ENCODE measurements around the gene PTPN18. TPM values are rescaled to one million over a fixed set of nuclear protein-coding genes. Genes with fewer than 3 reads are reported as not detected.

Gene PTPN18
- total RNA-seq, 2 experiments from 2014 or later, result 57.7 to 64.5 TPM

GRCh38 chr2:130335226-130335625 is 20.6 kb upstream of the PTPN18 start:
- H3K27me3 Mint-ChIP-seq, result peaks cover 17% of the 10 kb centered on the region
- peaks cover 6% of the 10 kb centered on the region for H3K4me1 Mint-ChIP-seq
- POLR2A ChIA-PET, result no interaction called here
- no peak overlapping the region for H3K27ac Mint-ChIP-seq
- H3K36me3 Mint-ChIP-seq, result peaks cover 15% of the 10 kb centered on the region
- H3K9me3 Mint-ChIP-seq, result no peaks in the 10 kb centered on the region
- H3K4me3 Mint-ChIP-seq, result no peak overlapping the region
- ATAC-seq (ENCODE audit: low read depth), result no peak
- DNase-seq, result no peak

GRCh38 chr2:130336150-130336876 is 19.5 kb upstream of the PTPN18 start:
- H3K27me3 Mint-ChIP-seq, result peaks cover 10% of the 10 kb centered on the region
- H3K27ac Mint-ChIP-seq, result no peak overlapping the region
- DNase-seq (no peak), ATAC-seq (ENCODE audit: low read depth) (no peak)
- H3K9me3 Mint-ChIP-seq, result no peaks in the 10 kb centered on the region
- POLR2A ChIA-PET, result no interaction called here
- peaks cover 17% of the 10 kb centered on the region for H3K36me3 Mint-ChIP-seq
- peaks cover 14% of the 10 kb centered on the region for H3K4me1 Mint-ChIP-seq
- no peak overlapping the region for H3K4me3 Mint-ChIP-seq

GRCh38 chr2:130336877-130337734 is 18.8 kb upstream of the PTPN18 start:
- peak overlapping the region; percentile 15 for H3K27ac Mint-ChIP-seq
- no peak for DNase-seq
- ATAC-seq (ENCODE audit: low read depth), result no peak

GRCh38 chr2:130337735-130338325 is 18.0 kb upstream of the PTPN18 start:
- peaks cover 12% of the 10 kb centered on the region for H3K4me1 Mint-ChIP-seq
- no peaks in the 10 kb centered on the region for H3K9me3 Mint-ChIP-seq
- H3K27ac Mint-ChIP-seq, result no peak overlapping the region
- DNase-seq (no peak), ATAC-seq (ENCODE audit: low read depth) (no peak)
- no peak overlapping the region for H3K4me3 Mint-ChIP-seq
- H3K27me3 Mint-ChIP-seq, result peaks cover 3% of the 10 kb centered on the region
- POLR2A ChIA-PET, result interaction anchor here (0.7 kb wide), 1 partner anchor 156 kb away, joined by 3 read pairs; the partner anchor contains the start of gene SMPD4
- peaks cover 20% of the 10 kb centered on the region for H3K36me3 Mint-ChIP-seq

More at GRCh38 chr2:130336877-130337734, 18.8 kb upstream of the PTPN18 start:
- POLR2A ChIA-PET, result no interaction called here
- H3K27me3 Mint-ChIP-seq, result peaks cover 7% of the 10 kb centered on the region
- H3K9me3 Mint-ChIP-seq, result no peaks in the 10 kb centered on the region
- peak overlapping the region; percentile 11 for H3K4me3 Mint-ChIP-seq
- H3K4me1 Mint-ChIP-seq, result peaks cover 16% of the 10 kb centered on the region
- peaks cover 18% of the 10 kb centered on the region for H3K36me3 Mint-ChIP-seq

GRCh38 chr2:130338793-130339345 is 17.0 kb upstream of the PTPN18 start:
- Mint-ChIP-seq H3K27me3 (peaks cover 3% of the 10 kb centered on the region), H3K4me3 (no peak overlapping the region), H3K4me1 (peaks cover 12% of the 10 kb centered on the region), H3K27ac (no peak overlapping the region), H3K36me3 (peaks cover 20% of the 10 kb centered on the region), H3K9me3 (no peaks in the 10 kb centered on the region)
- no peak for ATAC-seq (ENCODE audit: low read depth)
- DNase-seq, result no peak
- POLR2A ChIA-PET, result interaction anchor here (0.7 kb wide), 1 partner anchor 158 kb away, joined by 3 read pairs; the partner anchor contains the start of gene SMPD4

GRCh38 chr2:130339885-130340745 is 15.7 kb upstream of the PTPN18 start:
- peaks cover 22% of the 10 kb centered on the region for H3K36me3 Mint-ChIP-seq
- no peak for DNase-seq
- peaks cover 12% of the 10 kb centered on the region for H3K4me1 Mint-ChIP-seq
- POLR2A ChIA-PET, result interaction anchor here (3.6 to 3.9 kb wide), 2 partner anchors 30 to 159 kb away, joined by 38 to 42 read pairs; partner anchors contain the start of genes MZT2B and SMPD4
- no peak overlapping the region for H3K4me3 Mint-ChIP-seq
- ATAC-seq (ENCODE audit: low read depth), result no peak
- H3K27ac Mint-ChIP-seq, result no peak overlapping the region
- H3K9me3 Mint-ChIP-seq, result no peaks in the 10 kb centered on the region
- no peaks in the 10 kb centered on the region for H3K27me3 Mint-ChIP-seq

GRCh38 chr2:130341562-130342019 is 14.3 kb upstream of the PTPN18 start:
- peaks cover 12% of the 10 kb centered on the region for H3K4me1 Mint-ChIP-seq
- H3K27me3 Mint-ChIP-seq, result no peaks in the 10 kb centered on the region
- DNase-seq (no peak), ATAC-seq (ENCODE audit: low read depth) (no peak)
- POLR2A ChIA-PET, result interaction anchor here (0.5 to 3.9 kb wide), 11 partner anchors 14 to 700 kb away, joined by 3 to 42 read pairs (median 8); partner anchors contain the start of genes MZT2B, PTPN18 and SMPD4
- peak overlapping the region; percentile 98 for H3K27ac Mint-ChIP-seq
- H3K9me3 Mint-ChIP-seq, result no peaks in the 10 kb centered on the region
- peaks cover 30% of the 10 kb centered on the region for H3K36me3 Mint-ChIP-seq
- peak overlapping the region; percentile 99 for H3K4me3 Mint-ChIP-seq

GRCh38 chr2:130342020-130342532 is 13.8 kb upstream of the PTPN18 start:
- H3K4me1 Mint-ChIP-seq, result peaks cover 14% of the 10 kb centered on the region
- peak overlapping the region; percentile 99 for H3K4me3 Mint-ChIP-seq
- H3K36me3 Mint-ChIP-seq, result peaks cover 34% of the 10 kb centered on the region
- no peaks in the 10 kb centered on the region for H3K9me3 Mint-ChIP-seq
- ATAC-seq (ENCODE audit: low read depth), result peak; percentile 71
- H3K27ac Mint-ChIP-seq, result peak overlapping the region; percentile 98
- POLR2A ChIA-PET, result interaction anchor here (1.0 to 3.9 kb wide), 12 partner anchors 9 to 699 kb away, joined by 3 to 42 read pairs (median 10); partner anchors contain the start of genes MZT2B, PTPN18 and SMPD4
- peak; percentile 81 for DNase-seq
- no peaks in the 10 kb centered on the region for H3K27me3 Mint-ChIP-seq

GRCh38 chr2:130342533-130343275 is 13.2 kb upstream of the PTPN18 start, which contains the start of gene IMP4:
IMP4 (plus strand) TSS chr2:130342897; CDS start chr2:130342933, 36 bp downstream.
- peaks cover 17% of the 10 kb centered on the region for H3K4me1 Mint-ChIP-seq
- H3K27me3 Mint-ChIP-seq, result no peaks in the 10 kb centered on the region

GRCh38 chr2:130344578-130344977 is 11.3 kb upstream of the PTPN18 start:
- Mint-ChIP-seq H3K4me1 (peaks cover 18% of the 10 kb centered on the region), H3K36me3 (peaks cover 38% of the 10 kb centered on the region), H3K9me3 (no peaks in the 10 kb centered on the region), H3K27me3 (no peaks in the 10 kb centered on the region), H3K4me3 (peak overlapping the region; percentile 15), H3K27ac (no peak overlapping the region)
- ATAC-seq (ENCODE audit: low read depth) (no peak), DNase-seq (no peak)
- POLR2A ChIA-PET, result no interaction called here

More at GRCh38 chr2:130342533-130343275, 13.2 kb upstream of the PTPN18 start, which contains the start of gene IMP4:
- Mint-ChIP-seq H3K36me3 (peaks cover 41% of the 10 kb centered on the region), H3K4me3 (peak within 1 kb of the TSS; percentile 99), H3K27ac (peak within 1 kb of the TSS; percentile 98), H3K9me3 (no peaks in the 10 kb centered on the region)
- peak; percentile 87 for DNase-seq
- peak; percentile 90 for ATAC-seq (ENCODE audit: low read depth)
- POLR2A ChIA-PET, result interaction anchor here (1.0 to 3.9 kb wide), 11 partner anchors 8 to 699 kb away, joined by 3 to 42 read pairs (median 11); partner anchors contain the start of genes MZT2B, PTPN18 and SMPD4

- Mint-ChIP-seq H3K4me3 (no peak overlapping the region), H3K9me3 (no peaks in the 10 kb centered on the region), H3K27me3 (no peaks in the 10 kb centered on the region), H3K4me1 (peaks cover 17% of the 10 kb centered on the region), H3K27ac (no peak overlapping the region), H3K36me3 (peaks cover 33% of the 10 kb centered on the region)
- ATAC-seq (ENCODE audit: low read depth), result no peak
- POLR2A ChIA-PET, result no interaction called here
- DNase-seq, result no peak
Measured at GRCh38 chr2:130345091-130345490, 10.8 kb upstream of the PTPN18 start.
